PC-9 (cell line): ENCODE results near the gene MID1IP1. TPM values are rescaled to one million over a fixed set of nuclear protein-coding genes. Genes with fewer than 3 reads are reported as not detected.

Experiments used
- BruUV-seq: library from RNA; stranded (reverse); fragments of 400-500 nt; replicated peaks from 2 replicates; lab custom pipeline; 2021; lab: Mats Ljungman, UMichigan
- CTCF ChIA-PET: fragments of 300-600 bp; sonication (Branson Sonifier 250); formaldehyde crosslinking; loops from one replicate; lab custom pipeline; 2022; ENCODE audit warnings: antibody characterized with exemption; lab: Charles Lee
- POLR2A ChIA-PET: fragments of 300-600 bp; sonication (Branson Sonifier 250); formaldehyde crosslinking; loops from one replicate; lab custom pipeline; 2022; ENCODE audit warnings: antibody characterized with exemption; ENCODE audit not compliant: unreplicated experiment; lab: Charles Lee
- DNase-seq, 2 experiments: peaks; one replicate each; pipeline versions ENCODE4 v3.0.0 to v3.0.0-alpha.2; 2015 to 2022; ENCODE audit warnings: mixed read lengths in 1 of 2
- H2AFZ ChIP-seq: fragments of 200-600 bp; sonication (generic); 2 replicates; pipeline ENCODE4 v1.8.1; 2017; ENCODE audit warnings: antibody characterized with exemption
- H3F3A ChIP-seq: fragments of 200-600 bp; sonication (generic); 2 replicates; pipeline ENCODE4 v1.8.1; 2017; ENCODE audit warnings: antibody characterized with exemption, mild to moderate bottlenecking, low read depth; ENCODE audit not compliant: insufficient read depth
- H3K27ac ChIP-seq: fragments of 200-600 bp; sonication (generic); 2 replicates; pipeline ENCODE4 v1.6.1; 2016; ENCODE audit warnings: mixed run types
- H3K27me3 ChIP-seq: fragments of 200-600 bp; sonication (generic); 2 replicates; pipeline ENCODE4 v1.6.1; 2016; ENCODE audit warnings: low read depth, mixed run types; ENCODE audit not compliant: insufficient read depth
- H3K36me3 ChIP-seq: fragments of 200-600 bp; sonication (generic); 2 replicates; pipeline ENCODE4 v1.6.1; 2016; ENCODE audit warnings: low read depth, mixed run types
- H3K4me1 ChIP-seq: fragments of 200-600 bp; sonication (generic); replicated peaks from 2 replicates; pipeline ENCODE4 v1.6.1; 2016; ENCODE audit warnings: mixed run types; ENCODE audit not compliant: insufficient read depth
- H3K4me2 ChIP-seq: fragments of 200-600 bp; sonication (generic); 2 replicates; pipeline ENCODE4 v1.6.1; 2017; ENCODE audit warnings: mixed run types
- H3K4me3 ChIP-seq: fragments of 200-600 bp; sonication (generic); 2 replicates; pipeline ENCODE4 v1.6.1; 2016; ENCODE audit warnings: mixed run types
- H3K79me2 ChIP-seq: fragments of 200-600 bp; sonication (generic); 2 replicates; pipeline ENCODE4 v1.6.1; 2017; ENCODE audit warnings: low read depth, mixed run types
- H3K9me2 ChIP-seq: fragments of 200-600 bp; sonication (generic); 2 replicates; pipeline ENCODE4 v1.8.1; 2017; ENCODE audit warnings: mild to moderate bottlenecking; ENCODE audit not compliant: insufficient read depth
- H3K9me3 ChIP-seq: fragments of 200-600 bp; sonication (generic); 2 replicates; pipeline ENCODE4 v1.8.1; 2016; ENCODE audit warnings: low read depth; ENCODE audit not compliant: insufficient read depth
- H4K20me1 ChIP-seq: fragments of 200-600 bp; sonication (generic); 2 replicates; pipeline ENCODE4 v1.8.1; 2017; ENCODE audit not compliant: insufficient read depth
- EZH2 ChIP-seq: fragments of 200-600 bp; sonication (generic); IDR thresholded peaks from 2 replicates; pipeline ENCODE4 v1.8.0; 2017; ENCODE audit warnings: antibody characterized with exemption, low read depth
- intact Hi-C: fragments of 100-400 bp; cut with micrococcal nuclease; formaldehyde crosslinking; loops from one replicate; pipeline ENCODE4 v1.10.0; 2022; ENCODE audit not compliant: unreplicated experiment
- total RNA-seq: library from RNA; stranded (reverse); gene quantifications from 2 replicates; pipeline ENCODE4 v1.2.3, GENCODE V29; 2021
- TF ChIP-seq, protein P1 (sequence below): fragments of 200-600 bp; sonication (generic); conservative IDR thresholded peaks from 2 replicates; pipeline ENCODE4 v1.6.1; 2017; ENCODE audit warnings: mixed run types, antibody characterized with exemption, mild to moderate bottlenecking, moderate library complexity

MID1IP1 gene
- total RNA-seq, 1 experiment from 2014 or later = not detected

DNA sequence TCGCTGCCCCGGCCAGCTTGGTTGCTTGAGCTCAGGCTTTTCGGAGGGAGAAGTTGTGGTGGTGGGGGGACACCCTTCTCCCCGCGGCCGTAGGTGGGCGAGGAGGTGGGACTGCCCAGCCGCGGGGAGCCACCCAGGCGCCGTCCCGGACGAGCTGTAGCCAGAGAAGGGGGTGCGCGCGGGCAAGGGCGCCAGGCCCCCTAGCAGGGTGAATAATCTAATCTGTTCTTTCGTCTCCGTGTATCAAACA lies 3.1 kb downstream of the MID1IP1 start:
- Histone ChIP-seq H3K27ac (no peak overlapping the region), H3K4me2 (no peak overlapping the region), H3K4me3 (no peak overlapping the region), H3K27me3 (no peaks in the 10 kb centered on the region), H2AFZ (no peak overlapping the region), H3K9me3 (no peaks in the 10 kb centered on the region), H4K20me1 (no peaks in the 10 kb centered on the region), H3F3A (no peaks in the 10 kb centered on the region), H3K79me2 (no peaks in the 10 kb centered on the region), H3K36me3 (no peaks in the 10 kb centered on the region), H3K9me2 (no peaks in the 10 kb centered on the region), H3K4me1 (no peaks in the 10 kb centered on the region)
- no TSS peak for BruUV-seq
- TF ChIP-seq EZH2 = no peak
- TF ChIP-seq, protein P1, sequence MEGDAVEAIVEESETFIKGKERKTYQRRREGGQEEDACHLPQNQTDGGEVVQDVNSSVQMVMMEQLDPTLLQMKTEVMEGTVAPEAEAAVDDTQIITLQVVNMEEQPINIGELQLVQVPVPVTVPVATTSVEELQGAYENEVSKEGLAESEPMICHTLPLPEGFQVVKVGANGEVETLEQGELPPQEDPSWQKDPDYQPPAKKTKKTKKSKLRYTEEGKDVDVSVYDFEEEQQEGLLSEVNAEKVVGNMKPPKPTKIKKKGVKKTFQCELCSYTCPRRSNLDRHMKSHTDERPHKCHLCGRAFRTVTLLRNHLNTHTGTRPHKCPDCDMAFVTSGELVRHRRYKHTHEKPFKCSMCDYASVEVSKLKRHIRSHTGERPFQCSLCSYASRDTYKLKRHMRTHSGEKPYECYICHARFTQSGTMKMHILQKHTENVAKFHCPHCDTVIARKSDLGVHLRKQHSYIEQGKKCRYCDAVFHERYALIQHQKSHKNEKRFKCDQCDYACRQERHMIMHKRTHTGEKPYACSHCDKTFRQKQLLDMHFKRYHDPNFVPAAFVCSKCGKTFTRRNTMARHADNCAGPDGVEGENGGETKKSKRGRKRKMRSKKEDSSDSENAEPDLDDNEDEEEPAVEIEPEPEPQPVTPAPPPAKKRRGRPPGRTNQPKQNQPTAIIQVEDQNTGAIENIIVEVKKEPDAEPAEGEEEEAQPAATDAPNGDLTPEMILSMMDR = no peak
- DNase-seq = no peak
- intact Hi-C loops = no loop called here
- ChIA-PET POLR2A (no interaction called here), CTCF (no interaction called here)

DNA sequence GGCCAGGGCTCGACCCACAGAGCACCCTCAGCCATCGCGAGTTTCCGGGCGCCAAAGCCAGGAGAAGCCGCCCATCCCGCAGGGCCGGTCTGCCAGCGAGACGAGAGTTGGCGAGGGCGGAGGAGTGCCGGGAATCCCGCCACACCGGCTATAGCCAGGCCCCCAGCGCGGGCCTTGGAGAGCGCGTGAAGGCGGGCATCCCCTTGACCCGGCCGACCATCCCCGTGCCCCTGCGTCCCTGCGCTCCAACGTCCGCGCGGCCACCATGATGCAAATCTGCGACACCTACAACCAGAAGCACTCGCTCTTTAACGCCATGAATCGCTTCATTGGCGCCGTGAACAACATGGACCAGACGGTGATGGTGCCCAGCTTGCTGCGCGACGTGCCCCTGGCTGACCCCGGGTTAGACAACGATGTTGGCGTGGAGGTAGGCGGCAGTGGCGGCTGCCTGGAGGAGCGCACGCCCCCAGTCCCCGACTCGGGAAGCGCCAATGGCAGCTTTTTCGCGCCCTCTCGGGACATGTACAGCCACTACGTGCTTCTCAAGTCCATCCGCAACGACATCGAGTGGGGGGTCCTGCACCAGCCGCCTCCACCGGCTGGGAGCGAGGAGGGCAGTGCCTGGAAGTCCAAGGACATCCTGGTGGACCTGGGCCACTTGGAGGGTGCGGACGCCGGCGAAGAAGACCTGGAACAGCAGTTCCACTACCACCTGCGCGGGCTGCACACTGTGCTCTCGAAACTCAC lies 3.6 kb downstream of the MID1IP1 start:
- Histone ChIP-seq H3K9me3 (no peaks in the 10 kb centered on the region), H3K36me3 (no peaks in the 10 kb centered on the region), H3K79me2 (no peaks in the 10 kb centered on the region), H3K9me2 (no peaks in the 10 kb centered on the region), H3K4me2 (no peak overlapping the region), H3F3A (no peaks in the 10 kb centered on the region), H3K27me3 (no peaks in the 10 kb centered on the region), H3K4me3 (no peak overlapping the region), H2AFZ (no peak overlapping the region), H3K27ac (no peak overlapping the region), H4K20me1 (no peaks in the 10 kb centered on the region), H3K4me1 (no peaks in the 10 kb centered on the region)
- CTCF ChIA-PET = no interaction called here
- no peak for DNase-seq
- intact Hi-C loops = no loop called here
- POLR2A ChIA-PET = no interaction called here
- no TSS peak for BruUV-seq
- TF ChIP-seq EZH2 = no peak
- TF ChIP-seq, protein P1 = no peak

DNA sequence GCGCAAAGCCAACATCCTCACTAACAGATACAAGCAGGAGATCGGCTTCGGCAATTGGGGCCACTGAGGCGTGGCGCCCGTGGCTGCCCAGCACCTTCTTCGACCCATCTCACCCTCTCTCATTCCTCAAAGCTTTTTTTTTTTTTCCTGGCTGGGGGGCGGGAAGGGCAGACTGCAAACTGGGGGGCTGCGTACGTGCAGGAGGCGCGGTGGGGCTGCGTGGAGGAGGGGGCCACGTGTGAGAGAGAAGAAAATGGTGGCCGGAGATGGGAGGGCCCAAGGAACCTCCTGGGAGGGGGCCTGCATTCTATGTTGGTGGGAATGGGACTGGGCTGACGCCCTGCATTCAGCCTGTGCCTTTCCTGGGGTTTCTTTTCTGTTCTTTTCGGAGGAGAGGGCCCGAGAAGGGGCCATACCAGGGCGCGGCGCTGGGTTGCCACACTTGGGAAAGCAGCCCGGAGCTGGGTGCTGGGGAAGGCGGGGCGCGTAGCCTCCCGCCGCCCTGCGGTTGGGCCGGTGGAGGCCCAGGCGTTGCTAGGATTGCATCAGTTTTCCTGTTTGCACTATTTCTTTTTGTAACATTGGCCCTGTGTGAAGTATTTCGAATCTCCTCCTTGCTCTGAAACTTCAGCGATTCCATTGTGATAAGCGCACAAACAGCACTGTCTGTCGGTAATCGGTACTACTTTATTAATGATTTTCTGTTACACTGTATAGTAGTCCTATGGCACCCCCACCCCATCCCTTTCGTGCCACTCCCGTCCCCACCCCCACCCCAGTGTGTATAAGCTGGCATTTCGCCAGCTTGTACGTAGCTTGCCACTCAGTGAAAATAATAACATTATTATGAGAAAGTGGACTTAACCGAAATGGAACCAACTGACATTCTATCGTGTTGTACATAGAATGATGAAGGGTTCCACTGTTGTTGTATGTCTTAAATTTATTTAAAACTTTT lies 4.5 kb downstream of the MID1IP1 start:
- H3F3A ChIP-seq = no peaks in the 10 kb centered on the region
- no peak for DNase-seq
- H3K4me3 ChIP-seq = no peak overlapping the region
- H3K36me3 ChIP-seq = no peaks in the 10 kb centered on the region
- H3K9me3 ChIP-seq = no peaks in the 10 kb centered on the region
- TF ChIP-seq EZH2 = no peak
- TF ChIP-seq, protein P1 = no peak
- no peak overlapping the region for H2AFZ ChIP-seq
- no peaks in the 10 kb centered on the region for H3K4me1 ChIP-seq
- H3K27me3 ChIP-seq = no peaks in the 10 kb centered on the region
- H3K27ac ChIP-seq = no peak overlapping the region
- BruUV-seq = no TSS peak
- CTCF ChIA-PET = no interaction called here
- POLR2A ChIA-PET = no interaction called here
- intact Hi-C loops = no loop called here
- no peaks in the 10 kb centered on the region for H3K79me2 ChIP-seq
- H3K9me2 ChIP-seq = no peaks in the 10 kb centered on the region
- no peak overlapping the region for H3K4me2 ChIP-seq
- no peaks in the 10 kb centered on the region for H4K20me1 ChIP-seq
